Measurements from ENCODE around the gene TUBD1.

GRCh38 chr17:59832883-59833379 lies 59.8 kb downstream of the TUBD1 start:
- TF ChIP-seq ZNF274 (IDR thresholded peaks at IDR 0.05; ENCODE audit: low read depth, low read length) (no peak), YY1 (IDR thresholded peaks at IDR 0.05; ENCODE audit: insufficient read depth, insufficient read length) (no peak), SUZ12 (IDR thresholded peaks at IDR 0.05; ENCODE audit: extremely low read depth, insufficient read depth, insufficient read length) (no peak)

Measured in NT2/D1 (cell line).